Activated CD4-positive, alpha-beta T cell treated with anti-CD3 and anti-CD28 coated beads, Interleukin-2, amount 50 U/mL, for 24 hours (primary cell): ENCODE data around the gene IMMP2L.
"Not testable (repeated sequence)": the region's sequence is repeated elsewhere in the genome, so short reads cannot be mapped to it uniquely, and the experiment has no call there.

ENCODE experiments used
- DNase-seq, 2 donors: peaks; one replicate each; pipeline ENCODE4 v3.0.0-alpha.2; 2020; ENCODE audit warnings: low read depth in 1 of 2, low spot score in 1 of 2

IMMP2L gene

DNA sequence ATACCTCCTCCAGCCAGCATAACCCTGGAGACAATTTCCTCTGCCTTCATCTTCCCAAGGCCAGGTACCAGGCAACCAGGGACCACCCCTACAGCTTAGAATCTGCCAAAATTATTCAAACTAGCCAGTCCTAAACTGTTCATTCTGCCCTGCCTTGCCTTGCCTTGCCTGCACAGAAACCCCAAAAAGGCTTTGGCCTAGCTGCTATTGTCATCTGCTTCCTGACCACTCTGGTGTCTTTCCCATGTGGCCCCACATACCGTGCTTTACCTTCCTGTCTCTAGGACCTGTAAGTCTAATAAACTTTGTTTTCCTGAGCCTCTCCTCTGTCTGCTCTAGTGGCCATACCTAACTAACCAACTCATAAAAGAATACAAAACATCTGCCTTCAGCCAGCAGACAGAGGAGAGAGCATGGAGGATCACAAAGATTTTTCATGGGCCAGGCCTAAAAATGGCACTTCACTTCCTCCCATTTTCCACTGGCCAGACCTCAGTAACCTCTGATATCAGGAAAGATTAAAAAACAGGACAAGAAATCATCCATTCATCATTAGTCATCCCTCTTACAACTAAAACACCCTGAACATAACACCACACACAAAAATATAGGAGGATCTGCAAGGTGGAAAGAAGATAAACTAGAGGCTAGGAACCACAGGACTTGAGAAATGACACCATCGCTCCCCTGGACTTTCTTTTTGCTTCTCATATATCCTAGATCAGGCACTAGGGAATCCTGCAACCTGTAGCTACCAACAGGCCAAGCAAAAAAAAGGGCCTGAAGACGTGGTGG lies 51.5 kb downstream of the IMMP2L start:
- DNase-seq: no peak

DNA sequence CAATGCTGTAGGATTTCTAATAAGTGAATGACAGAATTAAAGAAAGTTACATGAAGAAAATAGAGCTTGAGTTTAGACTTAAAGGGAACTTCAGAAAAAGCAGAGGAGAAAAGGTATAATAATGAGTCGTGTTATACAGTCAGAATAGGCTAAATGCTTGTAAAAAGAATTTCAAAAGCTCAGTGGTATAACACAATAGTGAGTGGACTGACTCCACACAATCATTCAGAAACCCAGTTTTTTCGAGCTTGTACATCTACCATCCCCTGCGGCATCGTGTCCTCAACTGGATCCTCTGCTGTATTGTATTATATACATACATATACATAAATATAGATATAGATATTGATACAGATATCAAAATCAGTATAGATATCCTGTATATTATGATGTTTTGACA lies 52.2 kb downstream of the IMMP2L start:
- DNase-seq: no peak

DNA sequence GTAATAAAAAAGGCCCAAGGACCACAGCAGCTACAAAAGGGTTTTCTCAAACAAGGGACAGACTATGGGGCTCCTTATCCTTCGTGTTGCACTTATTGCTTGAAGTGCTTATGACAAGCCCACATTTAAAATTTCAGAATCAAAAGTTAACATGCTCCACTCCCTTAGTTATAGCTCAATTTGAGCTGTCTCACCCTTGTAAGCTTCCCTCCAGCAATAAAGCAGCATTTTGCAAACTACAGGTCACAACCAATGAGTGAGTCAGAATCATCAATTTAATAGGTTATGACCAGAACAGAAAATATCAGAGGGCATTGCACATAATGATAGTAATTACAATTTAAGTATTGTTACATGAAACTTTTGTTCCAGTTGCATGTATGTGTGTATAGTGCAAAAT lies 53.0 kb downstream of the IMMP2L start:
- no peak for DNase-seq

DNA sequence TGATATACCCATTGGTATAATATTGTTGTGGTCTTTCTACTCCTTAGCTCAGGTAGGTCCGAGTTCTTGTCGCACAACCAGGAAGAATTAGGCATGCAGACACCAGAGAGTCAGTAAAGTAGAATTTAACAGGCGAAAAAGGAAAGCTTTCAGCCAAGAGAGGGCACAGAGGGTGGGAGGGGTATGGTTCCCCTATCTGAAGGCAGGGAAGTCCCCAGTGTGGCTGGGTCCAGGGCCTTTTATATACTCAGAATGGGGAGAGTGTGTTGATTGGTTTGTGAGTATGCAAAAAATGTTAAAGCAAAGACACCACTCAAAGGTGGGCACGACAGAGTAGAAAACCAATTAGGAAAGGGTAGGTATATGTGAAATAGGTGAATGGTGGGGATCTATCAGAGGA lies 53.9 kb downstream of the IMMP2L start:
- no peak for DNase-seq

DNA sequence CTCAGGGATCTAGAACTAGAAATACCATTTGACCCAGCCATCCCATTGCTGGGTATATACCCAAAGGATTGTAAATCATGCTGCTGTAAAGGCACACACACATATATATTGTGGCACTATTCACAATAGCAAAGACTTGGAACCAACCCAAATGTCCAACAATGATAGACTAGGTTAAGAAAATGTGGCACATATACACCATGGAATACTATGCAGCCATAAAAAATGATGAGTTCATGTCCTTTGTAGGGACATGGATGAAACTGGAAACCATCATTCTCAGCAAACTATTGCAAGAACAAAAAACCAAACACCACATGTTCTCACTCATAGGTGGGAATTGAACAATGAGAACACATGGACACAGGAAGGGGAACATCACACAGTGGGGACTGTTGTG lies 56.9 kb downstream of the IMMP2L start:
- not testable (repeated sequence) for DNase-seq

GRCh38 chr7:111501799-111502198 lies 60.5 kb downstream of the IMMP2L start:
- not testable (repeated sequence) for DNase-seq

- peak in 1 of 2 donors; percentile 4 for DNase-seq
Observed at GRCh38 chr7:111499027-111499426, 63.3 kb downstream of the IMMP2L start.

GRCh38 chr7:111498391-111499007 lies 63.8 kb downstream of the IMMP2L start:
- no peak for DNase-seq

DNA sequence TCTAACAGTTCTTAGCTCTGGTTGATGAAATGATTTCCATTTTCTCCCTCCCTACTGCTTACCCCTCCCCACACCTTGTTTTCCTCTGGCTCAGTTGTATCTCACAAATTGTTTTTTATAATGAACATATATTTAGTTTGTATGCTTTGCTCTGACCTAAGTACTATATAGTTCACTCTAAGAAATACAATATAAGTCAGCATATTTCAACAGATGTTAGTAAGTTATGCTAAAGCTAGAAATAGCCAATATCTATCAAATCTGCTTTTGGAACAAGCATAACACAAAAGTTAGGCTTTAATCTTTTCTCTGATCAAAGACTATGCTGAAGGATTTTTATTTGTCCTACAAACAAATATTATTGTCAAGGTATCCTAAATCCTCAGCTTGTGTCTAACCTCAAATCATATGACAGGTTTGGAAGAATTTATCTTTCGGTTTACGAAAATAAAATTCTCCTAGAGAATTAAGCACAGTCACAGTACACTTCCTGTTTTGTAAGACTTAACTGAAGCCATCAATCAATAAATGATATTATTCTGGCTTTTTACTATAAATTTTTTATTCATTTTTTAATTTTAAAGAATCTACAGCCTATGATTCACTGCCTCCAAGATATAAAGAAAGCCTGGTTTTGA lies 67.0 kb downstream of the IMMP2L start:
- no peak for DNase-seq

DNA sequence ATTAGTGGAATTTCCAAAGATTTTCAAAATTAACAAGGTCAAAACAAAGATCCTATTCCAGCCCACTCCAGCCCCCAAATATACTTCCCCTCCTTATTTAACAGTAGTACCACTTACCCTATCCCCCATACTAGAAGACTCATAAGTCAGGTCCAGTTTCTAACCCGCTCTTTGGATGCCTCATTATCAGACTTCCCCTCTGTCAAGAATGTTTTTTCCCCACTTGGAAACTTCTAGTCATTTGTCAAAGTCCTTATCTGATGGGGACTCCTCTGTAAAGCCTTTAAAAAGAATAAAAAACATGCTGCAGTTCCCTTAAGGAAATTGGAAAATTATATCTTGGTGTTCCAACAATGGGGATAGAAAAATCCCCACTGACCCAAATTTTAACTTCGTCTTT lies 70.1 kb downstream of the IMMP2L start:
- DNase-seq: no peak

DNA sequence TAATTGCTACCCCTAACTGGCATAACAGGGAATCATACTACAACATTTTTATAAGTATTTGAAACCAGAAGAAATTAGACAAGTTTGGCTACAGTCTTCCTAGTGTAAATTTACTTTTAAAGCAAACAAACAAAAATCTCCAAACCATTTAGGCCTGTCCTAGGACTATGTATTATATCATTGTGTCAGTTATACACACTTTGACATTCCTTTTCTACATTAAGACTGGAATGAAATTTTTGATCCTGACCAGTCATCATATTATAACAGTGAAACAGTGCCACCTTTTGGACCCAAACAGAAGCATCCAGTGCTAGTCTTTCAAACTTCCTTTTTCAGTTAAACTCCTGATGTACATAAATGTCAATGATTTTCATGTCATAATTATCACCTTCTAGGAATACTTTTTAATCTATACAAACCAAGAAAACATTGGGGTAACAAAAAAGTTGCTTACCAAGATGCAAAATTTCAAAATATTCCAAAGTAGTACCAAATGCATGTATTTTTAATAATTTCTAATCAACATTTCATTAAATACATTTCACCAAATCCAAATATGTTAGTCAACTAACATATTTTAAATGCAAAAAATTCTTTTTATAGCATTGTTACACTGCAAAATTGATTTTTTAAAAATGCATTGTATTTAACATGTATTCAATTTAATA lies 75.7 kb downstream of the IMMP2L start:
- DNase-seq: no peak

GRCh38 chr7:111485701-111486380 lies 76.5 kb downstream of the IMMP2L start:
- DNase-seq: no peak

- no peak for DNase-seq
Observed at GRCh38 chr7:111483078-111483477, 79.2 kb downstream of the IMMP2L start.

- DNase-seq: no peak
Observed at GRCh38 chr7:111477462-111478225, 84.6 kb downstream of the IMMP2L start.

DNA sequence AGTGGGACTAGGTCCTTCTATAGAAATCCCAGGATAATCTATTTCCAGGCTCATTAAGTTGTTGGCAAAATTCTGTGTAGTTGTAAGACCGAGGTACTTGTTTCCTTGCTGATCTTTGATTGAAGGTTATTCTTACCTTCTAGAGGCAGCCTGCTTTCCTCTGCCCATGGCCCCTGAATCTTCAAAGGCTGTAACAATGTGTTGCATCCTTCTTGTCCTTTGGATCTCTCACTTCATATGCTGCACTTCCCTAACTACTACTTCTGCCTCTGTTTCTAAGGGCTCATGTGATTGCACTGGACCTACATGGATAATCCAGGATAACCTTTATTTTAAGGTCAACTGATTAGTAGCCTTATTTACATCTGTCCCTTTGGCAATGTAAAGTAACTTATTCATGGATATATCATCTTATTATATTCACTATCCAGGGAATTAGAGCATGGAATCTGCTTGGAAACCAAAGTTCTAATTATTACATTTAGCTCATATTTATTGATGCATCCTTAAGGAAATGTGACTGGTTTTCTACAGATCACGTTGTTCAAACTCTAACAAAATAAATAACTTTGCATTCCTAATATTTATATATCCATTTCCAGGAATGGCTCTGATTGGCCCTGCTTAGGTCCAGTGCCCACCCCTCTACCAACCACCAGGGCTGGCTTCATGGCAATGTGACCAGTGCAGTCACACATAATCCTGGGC lies 85.6 kb downstream of the IMMP2L start:
- no peak for DNase-seq

DNA sequence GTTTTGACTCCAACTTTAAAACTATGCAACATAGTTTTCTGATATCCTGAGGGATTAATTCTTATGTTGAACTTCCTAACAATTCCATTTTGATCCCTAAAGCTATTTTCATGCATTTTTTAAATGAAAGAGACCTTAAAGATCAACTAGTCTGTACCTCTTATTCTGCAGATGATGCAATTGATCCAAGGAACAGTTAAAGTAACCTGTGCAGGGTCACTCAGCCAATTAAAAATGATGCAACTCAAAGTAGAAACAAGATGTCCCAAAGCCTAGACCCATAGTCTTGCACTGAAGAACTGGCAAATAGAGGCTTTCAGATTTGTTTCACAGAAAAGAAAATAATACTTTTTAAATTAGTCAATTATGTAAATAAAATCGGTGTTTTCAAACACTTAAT lies 86.3 kb downstream of the IMMP2L start:
- DNase-seq: no peak

GRCh38 chr7:111475419-111475748 lies 86.9 kb downstream of the IMMP2L start:
- no peak for DNase-seq

GRCh38 chr7:111474723-111475418 lies 87.4 kb downstream of the IMMP2L start:
- DNase-seq: no peak

GRCh38 chr7:111473449-111474198 lies 88.7 kb downstream of the IMMP2L start:
- no peak for DNase-seq
